HG02970 (cell line): Measurements from ENCODE around the gene PLXNA2.

Source experiments
- ATAC-seq: cut with Tn5 transposase; IDR thresholded peaks from one replicate; pipeline ENCODE4 v1.9.1; 2021; ENCODE audit warnings: mild to moderate bottlenecking, moderate library complexity, moderate number of reproducible peaks; ENCODE audit not compliant: unreplicated experiment, low FRiP score

The PLXNA2 gene

GRCh38 chr1:208243967-208244916, at the start of gene PLXNA2:
TSS of gene PLXNA2 (minus strand) at chr1:208244384. CDS start at chr1:208217922, 26,462 bp downstream.
- ATAC-seq: no peak

- ATAC-seq: no peak
These were observed 48.7 kb upstream of the PLXNA2 start for GRCh38 chr1:208292908-208293307.

GRCh38 chr1:208291923-208292711, 47.9 kb upstream of the PLXNA2 start:
- no peak for ATAC-seq

GRCh38 chr1:208291129-208291528, 46.9 kb upstream of the PLXNA2 start:
- no peak for ATAC-seq

- no peak for ATAC-seq
These were observed 45.5 kb upstream of the PLXNA2 start for GRCh38 chr1:208289716-208290115.

GRCh38 chr1:208288495-208288894, 44.3 kb upstream of the PLXNA2 start:
- ATAC-seq: no peak

- no peak for ATAC-seq
These were observed 36.7 kb upstream of the PLXNA2 start for GRCh38 chr1:208280681-208281450.

GRCh38 chr1:208279826-208280588, 35.8 kb upstream of the PLXNA2 start:
- no peak for ATAC-seq

GRCh38 chr1:208278638-208279037, 34.5 kb upstream of the PLXNA2 start:
- ATAC-seq: no peak

GRCh38 chr1:208276757-208277435, 32.7 kb upstream of the PLXNA2 start:
- ATAC-seq: no peak

- ATAC-seq: no peak
These were observed 30.9 kb upstream of the PLXNA2 start for GRCh38 chr1:208275083-208275482.

GRCh38 chr1:208273386-208274017, 29.3 kb upstream of the PLXNA2 start:
- no peak for ATAC-seq

GRCh38 chr1:208272713-208273112, 28.5 kb upstream of the PLXNA2 start:
- ATAC-seq: no peak

- no peak for ATAC-seq
These were observed 28.1 kb upstream of the PLXNA2 start for GRCh38 chr1:208272311-208272710.

- no peak for ATAC-seq
These were observed 27.1 kb upstream of the PLXNA2 start for GRCh38 chr1:208271236-208271635.

GRCh38 chr1:208270651-208271141, 26.5 kb upstream of the PLXNA2 start:
- ATAC-seq: no peak

GRCh38 chr1:208269338-208269666, 25.1 kb upstream of the PLXNA2 start:
- no peak for ATAC-seq

- ATAC-seq: no peak
These were observed 24.6 kb upstream of the PLXNA2 start for GRCh38 chr1:208268541-208269337.
